WTC11 (cell line): ENCODE results near the gene AXIN2. TPM values are rescaled to one million over a fixed set of nuclear protein-coding genes. Genes with fewer than 3 reads are reported as not detected.

Source experiments
- ATAC-seq: fragments of 200-7000 bp; cut with Tn5 transposase; 2 replicates; pipeline ENCODE4 v1.10.0; 2021; ENCODE audit warnings: mild to moderate bottlenecking, moderate library complexity
- CTCF ChIA-PET: fragments of 300-600 bp; sonication (Branson Sonifier 250); formaldehyde crosslinking; loops from one replicate; lab custom pipeline; 2021; ENCODE audit warnings: antibody characterized with exemption; lab: Charles Lee
- POLR2A ChIA-PET: fragments of 350-600 bp; sonication (Branson Sonifier 250); formaldehyde crosslinking; loops from one replicate; lab custom pipeline; 2021; ENCODE audit warnings: antibody characterized with exemption; lab: Charles Lee
- DNase-seq: peaks from one replicate; pipeline ENCODE4 v3.0.0; 2021; ENCODE audit warnings: low spot score
- H3K27ac Mint-ChIP-seq: 2 replicates; pipeline ENCODE4 v1.8.0; 2021; ENCODE audit warnings: mixed read lengths
- H3K27me3 Mint-ChIP-seq: 2 replicates; pipeline ENCODE4 v1.8.0; 2021; ENCODE audit warnings: low read depth, mild to moderate bottlenecking, moderate library complexity, mixed read lengths
- H3K36me3 Mint-ChIP-seq: 2 replicates; pipeline ENCODE4 v1.8.0; 2021; ENCODE audit warnings: mixed read lengths
- H3K4me1 Mint-ChIP-seq: 2 replicates; pipeline ENCODE4 v1.8.0; 2022; ENCODE audit warnings: mixed read lengths
- H3K4me3 Mint-ChIP-seq: 2 replicates; pipeline ENCODE4 v1.8.0; 2021; ENCODE audit warnings: mild to moderate bottlenecking, moderate library complexity, mixed read lengths
- H3K9me3 Mint-ChIP-seq: 2 replicates; pipeline ENCODE4 v1.8.0; 2021; ENCODE audit warnings: mixed read lengths
- ARID4B ChIP-seq: sonication (generic); formaldehyde crosslinking; IDR thresholded peaks from 2 replicates; pipeline ENCODE4 v1.8.0; 2023; ENCODE audit warnings: missing genetic modification reagents, mild to moderate bottlenecking, borderline replicate concordance
- CREB1 ChIP-seq: sonication (generic); formaldehyde crosslinking; IDR thresholded peaks from 2 replicates; pipeline ENCODE4 v1.8.0; 2023; ENCODE audit warnings: mild to moderate bottlenecking, missing genetic modification reagents
- ESRRA ChIP-seq: sonication (generic); formaldehyde crosslinking; IDR thresholded peaks from 2 replicates; pipeline ENCODE4 v1.8.1; 2022; ENCODE audit warnings: mild to moderate bottlenecking, missing genetic modification reagents, borderline replicate concordance
- ETV6 ChIP-seq: sonication (generic); formaldehyde crosslinking; IDR thresholded peaks from 2 replicates; pipeline ENCODE4 v1.8.1; 2022; ENCODE audit warnings: mild to moderate bottlenecking, missing genetic modification reagents
- FOXK1 ChIP-seq: sonication (generic); formaldehyde crosslinking; IDR thresholded peaks from 2 replicates; pipeline ENCODE4 v1.8.0; 2022; ENCODE audit warnings: mild to moderate bottlenecking, moderate library complexity, missing genetic modification reagents
- FOXP1 ChIP-seq: sonication (generic); formaldehyde crosslinking; IDR thresholded peaks from 2 replicates; pipeline ENCODE4 v1.8.0; 2022; ENCODE audit warnings: missing genetic modification reagents, mild to moderate bottlenecking, moderate library complexity, borderline replicate concordance
- FOXP4 ChIP-seq: sonication (generic); formaldehyde crosslinking; IDR thresholded peaks from 2 replicates; pipeline ENCODE4 v1.8.0; 2022; ENCODE audit warnings: mild to moderate bottlenecking, missing genetic modification reagents
- MAX ChIP-seq: sonication (generic); formaldehyde crosslinking; IDR thresholded peaks from 2 replicates; pipeline ENCODE4 v1.8.0; 2022; ENCODE audit warnings: mild to moderate bottlenecking, missing genetic modification reagents
- NR3C1 ChIP-seq: sonication (generic); formaldehyde crosslinking; conservative IDR thresholded peaks from 2 replicates; pipeline ENCODE4 v1.8.1; 2023; ENCODE audit warnings: low read depth, mild to moderate bottlenecking, missing genetic modification reagents
- OVOL2 ChIP-seq: fragments of 250-450 bp; sonication (Bioruptor Pico); IDR thresholded peaks from 2 replicates; pipeline ENCODE4 v1.9.0; 2021; ENCODE audit warnings: mild to moderate bottlenecking, borderline replicate concordance
- SOX15 ChIP-seq: fragments of 250-450 bp; sonication (Bioruptor Pico); IDR thresholded peaks from 2 replicates; pipeline ENCODE4 v1.9.0; 2021; ENCODE audit warnings: mild to moderate bottlenecking
- SP1 ChIP-seq: sonication (generic); formaldehyde crosslinking; conservative IDR thresholded peaks from 2 replicates; pipeline ENCODE4 v1.8.1; 2022; ENCODE audit warnings: missing genetic modification reagents
- TEAD1 ChIP-seq: sonication (generic); formaldehyde crosslinking; IDR thresholded peaks from 2 replicates; pipeline ENCODE4 v1.8.0; 2022; ENCODE audit warnings: mild to moderate bottlenecking, missing genetic modification reagents
- TEAD4 ChIP-seq: sonication (generic); formaldehyde crosslinking; IDR thresholded peaks from 2 replicates; pipeline ENCODE4 v1.8.0; 2022; ENCODE audit warnings: mild to moderate bottlenecking, missing genetic modification reagents
- TP53 ChIP-seq: sonication (generic); formaldehyde crosslinking; IDR thresholded peaks from 2 replicates; pipeline ENCODE4 v1.8.1; 2023; ENCODE audit warnings: mild to moderate bottlenecking, missing genetic modification reagents
- USF2 ChIP-seq: sonication (generic); formaldehyde crosslinking; IDR thresholded peaks from 2 replicates; pipeline ENCODE4 v1.8.1; 2023; ENCODE audit warnings: mild to moderate bottlenecking, missing genetic modification reagents, moderate library complexity
- ZNF121 ChIP-seq: sonication (generic); formaldehyde crosslinking; IDR thresholded peaks from 2 replicates; pipeline ENCODE4 v1.8.0; 2023; ENCODE audit warnings: missing genetic modification reagents
- ZNF281 ChIP-seq: sonication (generic); formaldehyde crosslinking; IDR thresholded peaks from 2 replicates; pipeline ENCODE4 v1.8.0; 2023; ENCODE audit warnings: mild to moderate bottlenecking, missing genetic modification reagents
- ZNF423 ChIP-seq: fragments of 250-450 bp; sonication (Bioruptor Pico); IDR thresholded peaks from 2 replicates; pipeline ENCODE4 v2.1.2; 2022; ENCODE audit warnings: mild to moderate bottlenecking, moderate library complexity
- ZSCAN18 ChIP-seq: fragments of 250-450 bp; sonication (Bioruptor Pico); IDR thresholded peaks from 2 replicates; pipeline ENCODE4 v2.1.2; 2022; ENCODE audit warnings: mild to moderate bottlenecking, moderate library complexity
- total RNA-seq: library from RNA; stranded (reverse); gene quantifications from 3 replicates; pipeline ENCODE4 v1.2.3, GENCODE V29; 2021

The AXIN2 gene
- total RNA-seq, 1 experiment from 2014 or later: 35.0 TPM

- no peaks in the 10 kb centered on the region; the same call in 1 of the 2 replicates for H3K27me3 Mint-ChIP-seq
- DNase-seq (peak; percentile 80), ATAC-seq (peak; percentile 93)
- H3K36me3 Mint-ChIP-seq: peaks cover 3% of the 10 kb centered on the region; the same call in 1 of the 2 replicates
- peaks cover 16% of the 10 kb centered on the region for H3K9me3 Mint-ChIP-seq
- ChIA-PET CTCF (interaction anchor here (0.6 to 1.7 kb wide), 7 partner anchors 36 to 302 kb away, joined by 3 to 10 read pairs (median 3); no protein-coding TSS in a partner anchor), POLR2A (interaction anchor here (0.6 kb wide), 1 partner anchor 377 kb away, joined by 3 read pairs; no protein-coding TSS in a partner anchor)
- peak overlapping the region; percentile 59 for H3K4me3 Mint-ChIP-seq
- peak overlapping the region; percentile 95 for H3K27ac Mint-ChIP-seq
- no peak for TF ChIP-seq ZSCAN18
- no peak for TF ChIP-seq CREB1 (CRISPR knock-in tag)
- TF ChIP-seq TEAD1 (CRISPR knock-in tag): peak; percentile 91; the same call in 1 of the 2 replicates
- TF ChIP-seq ZNF121: no peak
- no peak for TF ChIP-seq NR3C1
- TF ChIP-seq TEAD4 (CRISPR knock-in tag): 0 out of 2 replicates have a peak, but pooled peaks have one; percentile 48
- TF ChIP-seq SOX15 (CRISPR knock-in tag): no peak
- no peak for TF ChIP-seq OVOL2 (CRISPR knock-in tag)
- peak; percentile 71 for TF ChIP-seq SP1 (CRISPR knock-in tag)
- TF ChIP-seq MAX: peak; percentile 44; the same call in 1 of the 2 replicates
- 0 out of 2 replicates have a peak, but pooled peaks have one; percentile 47 for TF ChIP-seq ARID4B (CRISPR knock-in tag)
- TF ChIP-seq TP53: peak; percentile 74; the same call in 1 of the 2 replicates
- TF ChIP-seq ESRRA (CRISPR knock-in tag): peak; percentile 60; the same call in 1 of the 2 replicates
- peak; percentile 65; the same call in 1 of the 2 replicates for TF ChIP-seq FOXP1 (CRISPR knock-in tag)
- peak; percentile 89; the same call in 1 of the 2 replicates for TF ChIP-seq ZNF281 (CRISPR knock-in tag)
- TF ChIP-seq ETV6 (CRISPR knock-in tag): peak; percentile 55; the same call in 1 of the 2 replicates
- peak; percentile 26; the same call in 1 of the 2 replicates for TF ChIP-seq USF2 (CRISPR knock-in tag)
- peak; percentile 33; the same call in 1 of the 2 replicates for TF ChIP-seq FOXK1 (CRISPR knock-in tag)
- TF ChIP-seq ZNF423 (CRISPR knock-in tag): peak; percentile 74; the same call in 1 of the 2 replicates
- peak; percentile 87; the same call in 1 of the 2 replicates for TF ChIP-seq FOXP4 (CRISPR knock-in tag)
- H3K4me1 Mint-ChIP-seq: peaks cover 53% of the 10 kb centered on the region
These were observed 66.1 kb downstream of the AXIN2 start for GRCh38 chr17:65495122-65496055.
